Kidney (tissue), 14 donors: Measurements from ENCODE around the gene NCOA7. TPM values are rescaled to one million over a fixed set of nuclear protein-coding genes. Genes with fewer than 3 reads are reported as not detected.
A peak's percentile ranks its signal among the peaks of the same experiment; 100 is the strongest.
"Not testable (repeated sequence)": the region's sequence is repeated elsewhere in the genome, so short reads cannot be mapped to it uniquely, and the experiment has no call there.

ENCODE experiments used
- DNase-seq, 5 donors: peaks; one replicate each; pipeline ENCODE4 v3.0.0-alpha.2; 2013 to 2020
- FAIRE-seq: peaks from 2 replicates; lab custom pipeline; 2012; peaks lifted over from hg19 to GRCh38; lab: Jason Lieb, UNC
- H3K27ac ChIP-seq, 2 donors: one replicate each; pipeline ENCODE4 v1.7.0; 2013; ENCODE audit warnings: low read depth in 2 of 2, low read length in 2 of 2, inconsistent platforms in 1 of 2
- H3K27me3 ChIP-seq: one replicate; pipeline ENCODE4 v1.7.1; 2013; ENCODE audit warnings: low read length, inconsistent platforms; ENCODE audit not compliant: control insufficient read depth, insufficient read depth
- H3K36me3 ChIP-seq, 3 donors: one replicate each; pipeline versions ENCODE4 v1.7.0 to v1.7.1; 2013; ENCODE audit warnings: low read length in 3 of 3, control low read depth in 1 of 3, inconsistent platforms in 1 of 3; ENCODE audit not compliant: insufficient read depth in 3 of 3, control insufficient read depth in 2 of 3
- H3K4me1 ChIP-seq, 3 donors: one replicate each; pipeline versions ENCODE4 v1.7.0 to v1.7.1; 2013; ENCODE audit warnings: low read length in 3 of 3, inconsistent platforms in 1 of 3, low read depth in 1 of 3; ENCODE audit not compliant: control insufficient read depth in 2 of 3, insufficient read depth in 2 of 3
- H3K4me3 ChIP-seq, 3 donors: one replicate each; pipeline versions ENCODE4 v1.7.0 to v1.8.1; 2013; ENCODE audit warnings: low read length in 3 of 3, control low read depth in 1 of 3, inconsistent platforms in 1 of 3
- H3K9ac ChIP-seq, 3 donors: one replicate each; pipeline versions ENCODE4 v1.7.0 to v1.7.1; 2013; ENCODE audit warnings: low read length in 3 of 3, control low read depth in 1 of 3, inconsistent platforms in 1 of 3
- H3K9me3 ChIP-seq, 3 donors: one replicate each; pipeline versions ENCODE4 v1.7.0 to v1.7.1; 2013; ENCODE audit warnings: low read length in 3 of 3, control low read depth in 1 of 3, inconsistent platforms in 1 of 3; ENCODE audit not compliant: control insufficient read depth in 2 of 3, insufficient read depth in 1 of 3
- intact Hi-C: fragments of 100-400 bp; cut with DNase I; formaldehyde crosslinking; loops from one replicate; pipeline ENCODE4 v1.11.1; 2022
- polyA plus RNA-seq: library from polyadenylated mRNA; stranded (reverse); fragments of 350-450 nt; fragmentation: Illumina TruSeq; extraction: RNeasy Lipid Tissue Mini Kit (QIAGEN cat#74804); gene quantifications from one replicate; pipeline ENCODE4 v1.2.3, GENCODE V29; 2014; ENCODE audit warnings: low read depth, low replicate concordance; ENCODE audit not compliant: insufficient read depth
- total RNA-seq: library from RNA; stranded (reverse); fragmentation: NEBNext Ultra II Directional; extraction: Animal tissue kit (Norgen Biotek cat#: 25700); gene quantifications from one replicate; pipeline ENCODE4 v1.2.1, GENCODE V29; 2021
- TF ChIP-seq, protein P1 (sequence below): IDR thresholded peaks from 3 replicates; pipeline ENCODE4 v1.5.1; 2012; ENCODE audit warnings: mild to moderate bottlenecking, moderate library complexity, borderline replicate concordance; ENCODE audit not compliant: insufficient read depth; ENCODE audit errors: extremely low read depth
- donor health status: control.
- donor health status: control.
- donor health status: control.
- donor health status: control.
- donor health status: control.
- donor health status: DM: yes; HTN: yes; CAD: no.
- donor health status: Normal renal cell carcinoma (clear cell type).

NCOA7 gene
- total and polyA plus RNA-seq, 2 donors from 2014 or later = 21.0 to 135 TPM

GRCh38 chr6:125802943-125803377 is 12.2 kb downstream of the NCOA7 start:
- FAIRE-seq (no peak), DNase-seq (no peak)
- H3K27me3 ChIP-seq = no peaks in the 10 kb centered on the region
- no peak overlapping the region for H3K27ac ChIP-seq
- H3K4me3 ChIP-seq = no peak overlapping the region
- peaks cover 0 to 10% (median 2%) of the 10 kb centered on the region in 3 donors for H3K4me1 ChIP-seq
- intact Hi-C loops = no loop called here
- TF ChIP-seq, protein P1, sequence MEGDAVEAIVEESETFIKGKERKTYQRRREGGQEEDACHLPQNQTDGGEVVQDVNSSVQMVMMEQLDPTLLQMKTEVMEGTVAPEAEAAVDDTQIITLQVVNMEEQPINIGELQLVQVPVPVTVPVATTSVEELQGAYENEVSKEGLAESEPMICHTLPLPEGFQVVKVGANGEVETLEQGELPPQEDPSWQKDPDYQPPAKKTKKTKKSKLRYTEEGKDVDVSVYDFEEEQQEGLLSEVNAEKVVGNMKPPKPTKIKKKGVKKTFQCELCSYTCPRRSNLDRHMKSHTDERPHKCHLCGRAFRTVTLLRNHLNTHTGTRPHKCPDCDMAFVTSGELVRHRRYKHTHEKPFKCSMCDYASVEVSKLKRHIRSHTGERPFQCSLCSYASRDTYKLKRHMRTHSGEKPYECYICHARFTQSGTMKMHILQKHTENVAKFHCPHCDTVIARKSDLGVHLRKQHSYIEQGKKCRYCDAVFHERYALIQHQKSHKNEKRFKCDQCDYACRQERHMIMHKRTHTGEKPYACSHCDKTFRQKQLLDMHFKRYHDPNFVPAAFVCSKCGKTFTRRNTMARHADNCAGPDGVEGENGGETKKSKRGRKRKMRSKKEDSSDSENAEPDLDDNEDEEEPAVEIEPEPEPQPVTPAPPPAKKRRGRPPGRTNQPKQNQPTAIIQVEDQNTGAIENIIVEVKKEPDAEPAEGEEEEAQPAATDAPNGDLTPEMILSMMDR = no peak
- no peak overlapping the region for H3K9ac ChIP-seq
- no peaks in the 10 kb centered on the region for H3K36me3 ChIP-seq
- no peaks in the 10 kb centered on the region for H3K9me3 ChIP-seq

DNA sequence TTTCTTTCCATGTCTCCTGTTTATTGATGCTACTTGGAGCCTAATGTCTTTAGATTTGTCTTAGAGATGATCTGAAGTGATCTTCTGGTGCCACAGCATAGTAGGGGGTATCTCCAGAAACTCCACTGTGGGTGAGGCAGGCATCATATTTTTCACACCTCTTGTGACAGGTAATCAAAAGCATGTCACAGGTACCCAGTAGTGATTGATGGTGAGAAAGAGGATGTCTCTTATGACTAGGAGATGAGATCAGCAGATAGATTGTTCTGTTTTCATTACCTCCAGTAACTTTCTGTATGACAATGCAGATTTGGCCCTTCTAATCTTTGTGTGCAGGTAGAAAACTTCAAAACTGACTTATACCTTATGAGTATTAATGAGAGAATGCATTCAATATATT is 13.5 kb downstream of the NCOA7 start:
- no peak for DNase-seq
- no peak overlapping the region for H3K27ac ChIP-seq
- H3K27me3 ChIP-seq = no peaks in the 10 kb centered on the region
- no peak overlapping the region for H3K9ac ChIP-seq
- H3K4me1 ChIP-seq = peaks cover 0 to 10% (median 2%) of the 10 kb centered on the region in 3 donors
- H3K9me3 ChIP-seq = no peaks in the 10 kb centered on the region
- TF ChIP-seq, protein P1 = no peak
- no peak for FAIRE-seq
- no peaks in the 10 kb centered on the region for H3K36me3 ChIP-seq
- no peak overlapping the region for H3K4me3 ChIP-seq
- intact Hi-C loops = no loop called here

- peak in 1 of 5 donors; percentile 34 for DNase-seq
- intact Hi-C loops, H3K27me3 ChIP-seq, H3K36me3 ChIP-seq, H3K9me3 ChIP-seq, H3K9ac ChIP-seq, FAIRE-seq, H3K27ac ChIP-seq, H3K4me3 ChIP-seq: not testable (repeated sequence)
- peaks cover under 1 to 15% (median 2%) of the 10 kb centered on the region in 3 donors for H3K4me1 ChIP-seq
These were observed 14.2 kb downstream of the NCOA7 start for GRCh38 chr6:125804866-125805425.

GRCh38 chr6:125806813-125807212 is 16.1 kb downstream of the NCOA7 start:
- Histone ChIP-seq H3K4me3 (no peak overlapping the region), H3K9me3 (no peaks in the 10 kb centered on the region), H3K36me3 (no peaks in the 10 kb centered on the region), H3K9ac (no peak overlapping the region), H3K4me1 (peaks cover 2 to 22% (median 4%) of the 10 kb centered on the region in 3 donors), H3K27ac (no peak overlapping the region), H3K27me3 (no peaks in the 10 kb centered on the region)
- DNase-seq (no peak), FAIRE-seq (no peak)
- TF ChIP-seq, protein P1 = no peak
- intact Hi-C loops = no loop called here
